H9 (cell line): ENCODE results near the gene ZHX3. TPM values are rescaled to one million over a fixed set of nuclear protein-coding genes. Genes with fewer than 3 reads are reported as not detected.

Experiments used
- DNase-seq: peaks from one replicate; pipeline ENCODE4 v3.0.0-alpha.2; 2017
- H2AFZ ChIP-seq: one replicate; pipeline ENCODE4 v1.6.1; 2013; ENCODE audit warnings: mild to moderate bottlenecking, low read length, control low read depth, moderate library complexity
- H2AK5ac ChIP-seq: 2 replicates; pipeline ENCODE4 v1.6.1; 2013; ENCODE audit warnings: low read length, control low read depth, mixed read lengths; ENCODE audit not compliant: insufficient read length
- H2BK120ac ChIP-seq: one replicate; pipeline ENCODE4 v1.6.1; 2013; ENCODE audit warnings: low read depth, mild to moderate bottlenecking, low read length, control low read depth, inconsistent platforms; ENCODE audit not compliant: poor library complexity, severe bottlenecking
- H2BK12ac ChIP-seq: 2 replicates; pipeline ENCODE4 v1.6.1; 2013; ENCODE audit warnings: low read length, control low read depth, mixed read lengths, low read depth; ENCODE audit not compliant: insufficient read length
- H2BK15ac ChIP-seq: 2 replicates; pipeline ENCODE4 v1.6.1; 2013; ENCODE audit warnings: low read depth, low read length, control low read depth
- H2BK20ac ChIP-seq: one replicate; pipeline ENCODE4 v1.6.1; 2013; ENCODE audit warnings: low read depth, mild to moderate bottlenecking, low read length, control low read depth, inconsistent platforms; ENCODE audit not compliant: poor library complexity, severe bottlenecking
- H2BK5ac ChIP-seq: 2 replicates; pipeline ENCODE4 v1.6.1; 2013; ENCODE audit warnings: low read length, control low read depth, mixed read lengths; ENCODE audit not compliant: insufficient read length
- H3K14ac ChIP-seq: 2 replicates; pipeline ENCODE4 v1.6.1; 2013; ENCODE audit warnings: low read length, control low read depth; ENCODE audit not compliant: insufficient read depth
- H3K18ac ChIP-seq: 2 replicates; pipeline ENCODE4 v1.6.1; 2013; ENCODE audit warnings: low read depth, mild to moderate bottlenecking, mixed read lengths, low read length, control low read depth; ENCODE audit not compliant: insufficient read length
- H3K23ac ChIP-seq: 2 replicates; pipeline ENCODE4 v1.6.1; 2013; ENCODE audit warnings: low read length, control low read depth, mixed read lengths, low read depth; ENCODE audit not compliant: insufficient read length
- H3K23me2 ChIP-seq: 2 replicates; pipeline ENCODE4 v1.6.1; 2013; ENCODE audit warnings: low read depth, mild to moderate bottlenecking, mixed read lengths, low read length, control low read depth; ENCODE audit not compliant: insufficient read length, poor library complexity, severe bottlenecking
- H3K27ac ChIP-seq: 2 replicates; pipeline ENCODE4 v1.5.1; 2013; ENCODE audit warnings: low read length, control low read depth, mixed read lengths, low read depth; ENCODE audit not compliant: insufficient read length
- H3K27me3 ChIP-seq: 2 replicates; pipeline ENCODE4 v1.6.1; 2013; ENCODE audit warnings: low read length, control low read depth, inconsistent platforms; ENCODE audit not compliant: insufficient read depth
- H3K4ac ChIP-seq: 2 replicates; pipeline ENCODE4 v1.6.1; 2013; ENCODE audit warnings: low read depth, mild to moderate bottlenecking, control low read depth, inconsistent platforms, low read length, moderate library complexity
- H3K4me1 ChIP-seq: 2 replicates; pipeline ENCODE4 v1.6.1; 2013; ENCODE audit warnings: low read length, control low read depth, inconsistent platforms; ENCODE audit not compliant: insufficient read depth
- H3K4me2 ChIP-seq: 2 replicates; pipeline ENCODE4 v1.6.1; 2013; ENCODE audit warnings: low read length, control low read depth, mixed read lengths; ENCODE audit not compliant: insufficient read length, insufficient read depth
- H3K56ac ChIP-seq: 2 replicates; pipeline ENCODE4 v1.6.1; 2013; ENCODE audit warnings: low read depth, mild to moderate bottlenecking, mixed read lengths, low read length, control low read depth; ENCODE audit not compliant: insufficient read length
- H3K79me1 ChIP-seq: 2 replicates; pipeline ENCODE4 v1.6.1; 2013; ENCODE audit warnings: low read depth, mild to moderate bottlenecking, moderate library complexity, low read length, control low read depth, inconsistent platforms; ENCODE audit not compliant: insufficient read depth, poor library complexity, severe bottlenecking
- H3K79me2 ChIP-seq: 2 replicates; pipeline ENCODE4 v1.6.1; 2013; ENCODE audit warnings: low read length, control low read depth, inconsistent platforms; ENCODE audit not compliant: insufficient read depth
- H3K9ac ChIP-seq: 2 replicates; pipeline ENCODE4 v1.6.1; 2013; ENCODE audit warnings: low read length, control low read depth, mixed read lengths; ENCODE audit not compliant: insufficient read length; ENCODE audit errors: extremely low read depth
- H3K9me3 ChIP-seq: one replicate; pipeline ENCODE4 v1.6.1; 2013; ENCODE audit warnings: low read depth, low read length, inconsistent platforms; ENCODE audit not compliant: control insufficient read depth
- H3T11ph ChIP-seq: one replicate; pipeline ENCODE4 v1.6.1; 2013; ENCODE audit warnings: mild to moderate bottlenecking, low read length, control low read depth, inconsistent platforms
- H4K20me1 ChIP-seq: one replicate; pipeline ENCODE4 v1.6.1; 2013; ENCODE audit not compliant: control insufficient read depth, insufficient read length, insufficient read depth
- H4K5ac ChIP-seq: 2 replicates; pipeline ENCODE4 v1.6.1; 2013; ENCODE audit warnings: low read depth, mild to moderate bottlenecking, mixed read lengths, low read length, control low read depth; ENCODE audit not compliant: insufficient read length
- H4K8ac ChIP-seq: replicated peaks from 2 replicates; pipeline ENCODE4 v1.6.1; 2013; ENCODE audit warnings: low read length, control low read depth, mixed read lengths, low read depth; ENCODE audit not compliant: insufficient read length
- H4K91ac ChIP-seq: 2 replicates; pipeline ENCODE4 v1.6.1; 2013; ENCODE audit warnings: low read depth, mild to moderate bottlenecking, moderate library complexity, mixed read lengths, low read length, control low read depth; ENCODE audit not compliant: insufficient read length
- H3K27ac Mint-ChIP-seq, 3 experiments: 2 replicates in 2 of 3; 3 replicates in 1 of 3; pipeline ENCODE4 v1.8.0; 2020 to 2021; ENCODE audit warnings: mixed read lengths in 3 of 3, mild to moderate bottlenecking in 1 of 3, moderate library complexity in 1 of 3
- H3K27me3 Mint-ChIP-seq: 2 replicates; pipeline ENCODE4 v1.8.0; 2021; ENCODE audit warnings: low read depth, mild to moderate bottlenecking, moderate library complexity, mixed read lengths
- H3K36me3 Mint-ChIP-seq, 3 experiments: 2 replicates in 2 of 3; 3 replicates in 1 of 3; pipeline ENCODE4 v1.8.0; 2020 to 2021; ENCODE audit warnings: low read depth in 3 of 3, mixed read lengths in 3 of 3; ENCODE audit not compliant: insufficient read depth in 1 of 3
- H3K4me1 Mint-ChIP-seq, 2 experiments: 2 replicates each; pipeline ENCODE4 v1.8.0; 2020; ENCODE audit warnings: mixed read lengths in 2 of 2
- H3K4me3 Mint-ChIP-seq, 2 experiments: 2 replicates in 1 of 2; 3 replicates in 1 of 2; pipeline ENCODE4 v1.8.0; 2020 to 2021; ENCODE audit warnings: mild to moderate bottlenecking in 2 of 2, mixed read lengths in 2 of 2, moderate library complexity in 1 of 2
- H3K9me3 Mint-ChIP-seq, 2 experiments: 2 replicates in 1 of 2; 3 replicates in 1 of 2; pipeline ENCODE4 v1.8.0; 2020; ENCODE audit warnings: mild to moderate bottlenecking in 2 of 2, mixed read lengths in 2 of 2, moderate library complexity in 1 of 2
- CTCF ChIP-seq: fragments of 200-600 bp; sonication (generic); conservative IDR thresholded peaks from 3 replicates; pipeline ENCODE4 v1.8.0; 2021; ENCODE audit warnings: antibody characterized with exemption, mild to moderate bottlenecking
- WGBS: extraction: QIAGEN DNeasy Blood & Tissue Kit; methylation state at CpG from one replicate; pipeline ENCODE4 v1.1.7; 2013; ENCODE audit warnings: missing lambda C conversion rate, low lambda C conversion rate, mixed read lengths; ENCODE audit not compliant: insufficient read length; ENCODE audit errors: extremely low coverage; 5-methylcytosine and 5-hydroxymethylcytosine counted together
- total RNA-seq: library from RNA; stranded (reverse); gene quantifications from 2 replicates; pipeline ENCODE4 v1.2.1, GENCODE V29; 2021

ZHX3 gene
- total RNA-seq, 1 experiment from 2014 or later, result 4.4 TPM

GRCh38 chr20:41320976-41321375 is 3.4 kb upstream of the ZHX3 start:
- Mint-ChIP-seq H3K27me3 (peaks cover 24% of the 10 kb centered on the region), H3K27ac (no peak overlapping the region), H3K4me3 (no peak overlapping the region), H3K36me3 (no peaks in the 10 kb centered on the region), H3K4me1 (peaks cover 8 to 9% of the 10 kb centered on the region in 2 experiments), H3K9me3 (0 out of 5 replicates have a peak, but pooled peaks cover 0 to 4% of the 10 kb centered on the region in 2 experiments)
- Histone ChIP-seq H2BK15ac (no peak overlapping the region), H3K9ac (no peak overlapping the region), H3K79me1 (no peaks in the 10 kb centered on the region), H4K20me1 (no peaks in the 10 kb centered on the region), H4K91ac (no peak overlapping the region), H3K4me2 (no peak overlapping the region), H3K27ac (no peak overlapping the region), H3K9me3 (no peaks in the 10 kb centered on the region), H2BK12ac (no peak overlapping the region), H3K14ac (no peak overlapping the region), H4K5ac (no peak overlapping the region), H2AFZ (no peak overlapping the region), H2BK5ac (no peak overlapping the region), H3K23ac (no peak overlapping the region), H2BK120ac (no peak overlapping the region), H3K4ac (no peak overlapping the region), H3K18ac (no peak overlapping the region), H2AK5ac (no peak overlapping the region), H4K8ac (no peak overlapping the region), H2BK20ac (no peak overlapping the region), H3T11ph (no peak overlapping the region), H3K56ac (no peak overlapping the region), H3K4me1 (peaks cover 2% of the 10 kb centered on the region; the same call in 1 of the 2 replicates), H3K79me2 (no peaks in the 10 kb centered on the region), H3K23me2 (peaks cover 10% of the 10 kb centered on the region), H3K27me3 (no peaks in the 10 kb centered on the region)
- no peak for DNase-seq
- no CpG with 5 or more reads among the region's 1 CpG for WGBS
- TF ChIP-seq CTCF, result no peak
